Glomerular visceral epithelial cell (primary cell): ENCODE results near the gene RALGAPA1.
"Not testable (repeated sequence)": the region's sequence is repeated elsewhere in the genome, so short reads cannot be mapped to it uniquely, and the experiment has no call there.

Experiments used
- DNase-seq: peaks from one replicate; pipeline ENCODE4 v3.0.0-alpha.2; 2016; ENCODE audit errors: extremely low spot score

The RALGAPA1 gene

DNA sequence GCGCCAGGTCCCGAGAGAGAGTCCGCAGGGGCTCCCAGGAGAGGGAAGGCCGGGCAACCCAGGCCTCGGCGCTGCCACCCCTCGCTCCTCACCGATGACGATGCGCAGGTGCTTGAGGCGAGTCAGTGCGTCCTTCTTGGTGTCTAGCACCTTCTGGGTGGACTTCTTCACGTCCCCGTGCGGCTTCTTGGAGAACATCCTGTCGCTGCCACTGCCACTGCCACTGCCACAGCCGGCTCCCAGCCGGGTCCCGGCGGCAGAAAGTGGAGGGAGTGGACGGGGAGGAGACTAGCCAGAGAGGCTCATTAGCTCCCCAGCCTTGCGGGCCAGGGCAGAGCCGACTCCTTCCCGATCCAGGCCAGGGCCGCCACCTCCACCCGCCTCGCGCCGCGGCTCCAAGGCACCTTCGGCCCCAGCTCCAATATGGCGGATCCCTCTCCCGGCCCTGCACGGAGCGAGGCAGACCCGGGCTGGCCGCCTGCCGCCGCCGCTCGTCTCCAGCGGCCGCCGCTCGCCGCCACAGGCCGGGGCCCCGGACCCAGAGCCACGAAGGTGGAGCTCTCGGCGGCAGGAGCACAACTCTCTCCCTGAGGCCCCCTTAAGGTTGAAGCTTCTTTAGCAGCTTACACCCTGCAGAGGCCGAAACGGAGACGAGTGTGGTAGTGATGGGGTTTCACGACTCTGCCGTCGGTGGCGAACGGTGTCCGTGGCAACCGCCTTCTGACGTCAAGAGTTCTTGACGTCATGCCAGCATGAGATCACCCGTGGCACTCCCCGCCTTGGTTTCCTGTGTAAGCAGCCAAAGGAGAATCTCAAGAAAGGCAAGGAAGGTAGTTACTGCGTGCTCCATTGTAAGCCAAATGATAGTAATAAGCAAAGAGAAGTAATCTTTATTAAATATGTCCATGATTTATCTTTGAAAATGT lies at the start of gene RALGAPA1:
Gene RALGAPA1 (minus strand): TSS at position 658 of the 926 bp plus-strand sequence. CDS start 460 bp downstream, at position 198.
- peak; percentile 96 for DNase-seq

DNA sequence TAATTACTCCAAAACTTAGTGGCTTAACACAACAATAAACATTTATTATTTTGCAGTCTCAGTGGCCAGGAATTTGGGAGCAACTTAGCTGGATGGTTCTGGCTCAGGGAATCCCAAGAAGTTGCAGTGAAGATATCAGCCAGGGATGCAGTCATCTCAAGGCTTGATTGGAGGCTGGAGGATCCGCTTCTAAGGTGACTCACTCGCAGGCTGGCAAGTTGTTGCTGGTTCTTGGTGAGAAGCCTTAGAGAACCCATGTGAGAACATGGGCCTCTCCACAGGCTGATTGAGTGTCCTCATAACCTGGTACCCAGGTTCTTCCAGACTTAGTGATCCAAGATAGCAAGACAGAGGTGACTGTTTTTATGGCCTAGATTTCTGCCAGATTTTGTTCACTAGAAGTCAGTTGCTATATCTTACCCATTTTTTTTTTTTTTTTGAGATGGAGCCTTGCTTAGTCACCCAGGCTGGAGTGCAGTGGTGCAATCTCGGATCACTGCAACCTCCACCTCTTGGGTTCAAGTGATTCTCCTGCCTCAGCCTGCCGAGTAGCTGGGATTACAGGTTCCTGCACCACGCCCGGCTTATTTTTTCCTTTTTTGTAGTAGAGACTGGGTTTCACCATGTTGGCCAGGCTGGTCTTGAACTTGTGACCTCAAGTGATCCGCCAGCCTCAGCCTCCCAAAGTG lies 49.6 kb upstream of the RALGAPA1 start:
- peak; percentile 24 for DNase-seq

DNA sequence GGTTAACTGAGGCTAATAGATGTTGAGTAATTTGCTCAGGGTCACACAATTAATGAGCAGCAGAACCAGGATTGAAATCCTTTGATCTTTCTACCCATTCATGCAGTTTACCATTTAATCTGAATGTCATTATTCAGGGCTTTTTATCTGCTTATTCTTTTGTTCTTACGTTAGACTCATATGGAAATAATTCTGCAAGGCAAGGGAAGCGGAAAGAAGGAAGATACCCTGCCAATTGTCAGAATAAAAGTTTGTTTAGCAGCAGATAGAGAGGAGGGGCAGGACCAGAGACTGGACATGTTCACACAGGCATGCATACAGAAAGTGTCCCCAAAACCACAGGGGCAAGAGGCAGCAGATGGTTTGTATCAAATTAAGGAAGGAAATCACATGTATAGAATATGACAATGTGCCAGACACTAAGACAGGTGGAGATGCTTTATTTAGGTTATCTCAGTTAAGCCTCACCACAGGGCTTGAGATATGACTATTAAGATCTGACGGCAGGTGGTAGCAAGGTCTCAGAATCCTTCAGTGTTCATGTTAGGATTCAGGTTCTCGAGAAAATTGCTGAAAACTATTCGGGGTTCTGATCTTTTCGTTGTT lies 46.9 kb upstream of the RALGAPA1 start:
- DNase-seq: no peak

DNA sequence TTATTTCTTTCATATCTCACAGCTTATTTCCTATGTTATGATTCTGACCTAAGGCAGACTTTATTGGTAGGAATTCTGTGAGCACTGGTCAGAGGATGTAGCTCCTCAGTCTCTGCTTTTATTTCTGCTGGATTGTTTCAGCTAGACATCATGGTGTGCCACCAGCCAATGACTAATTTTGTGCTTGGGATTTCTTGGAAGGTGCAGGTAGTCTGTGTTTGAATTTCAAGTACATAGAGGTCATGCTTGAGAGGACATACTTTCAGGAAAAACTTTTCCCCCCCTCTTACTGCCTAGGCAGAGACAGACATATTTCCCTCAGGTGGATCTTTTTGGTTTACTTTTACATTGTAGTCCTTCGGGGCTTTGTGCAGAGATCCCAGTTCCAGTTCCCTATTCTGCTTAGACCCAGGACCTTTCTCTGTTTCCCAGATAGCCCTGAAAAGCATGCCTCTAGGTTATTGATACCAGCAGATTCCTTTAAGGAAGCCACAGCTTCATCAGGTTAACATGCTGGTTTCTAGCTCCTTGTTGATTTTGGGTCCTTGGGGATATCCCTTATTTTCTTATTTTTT lies 45.7 kb upstream of the RALGAPA1 start:
- DNase-seq: peak; percentile 1

DNA sequence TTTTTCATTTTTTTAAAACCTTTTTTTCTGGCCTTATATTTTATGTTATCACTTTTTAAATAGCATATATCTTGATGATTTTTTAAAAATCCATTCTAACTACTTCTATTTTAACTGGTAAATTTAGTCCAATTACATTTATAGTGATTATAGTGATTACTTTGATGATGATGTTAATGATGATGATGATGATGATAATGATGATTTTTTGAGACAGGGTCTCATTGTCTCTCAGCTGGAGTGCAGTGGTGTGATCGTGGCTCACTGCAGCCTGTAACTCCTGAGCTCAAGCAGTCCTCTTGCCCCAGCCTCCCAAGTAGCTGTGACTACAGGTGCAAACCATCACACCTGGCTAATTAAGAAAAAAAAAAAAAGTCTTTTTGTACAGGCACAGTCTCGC lies 44.1 kb upstream of the RALGAPA1 start:
- DNase-seq: no peak

DNA sequence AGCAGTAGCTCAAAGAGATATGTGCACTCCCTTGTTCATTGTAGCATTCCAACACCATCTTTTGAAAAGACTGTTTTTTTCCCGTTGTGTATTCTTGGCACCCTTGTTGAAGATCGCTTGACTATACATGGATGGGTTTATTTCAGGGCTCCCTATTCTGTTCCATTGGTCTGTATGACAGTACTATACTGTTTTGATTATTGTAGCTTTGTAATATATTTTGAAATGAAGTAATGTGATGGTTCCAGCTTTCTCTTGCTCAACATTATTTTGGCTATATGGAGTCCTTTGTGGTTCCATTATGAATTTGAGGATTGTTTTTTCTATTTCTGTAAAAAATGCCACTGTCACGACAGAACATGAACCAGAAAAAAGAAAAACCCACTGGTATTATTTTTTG lies 42.7 kb upstream of the RALGAPA1 start:
- DNase-seq: no peak

DNA sequence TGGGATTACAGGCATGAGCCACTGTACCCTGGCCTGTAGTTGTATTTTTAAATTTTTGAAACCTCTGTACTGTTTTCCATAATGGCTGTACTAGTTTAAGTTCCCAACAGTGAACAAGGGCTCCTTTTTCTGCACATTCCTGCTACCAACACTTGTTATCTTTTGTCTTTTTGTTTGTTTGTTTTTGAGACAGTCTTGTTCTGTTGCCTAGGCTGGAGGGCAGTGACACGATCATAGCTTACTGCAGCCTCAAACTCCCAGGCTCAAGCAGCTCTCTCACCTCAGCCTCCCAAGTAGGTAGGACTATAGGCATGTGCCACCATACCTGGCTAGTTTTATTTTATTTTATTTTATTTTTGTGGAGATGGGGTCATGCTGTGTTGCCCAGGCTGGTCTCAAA lies 40.0 kb upstream of the RALGAPA1 start:
- no peak for DNase-seq

DNA sequence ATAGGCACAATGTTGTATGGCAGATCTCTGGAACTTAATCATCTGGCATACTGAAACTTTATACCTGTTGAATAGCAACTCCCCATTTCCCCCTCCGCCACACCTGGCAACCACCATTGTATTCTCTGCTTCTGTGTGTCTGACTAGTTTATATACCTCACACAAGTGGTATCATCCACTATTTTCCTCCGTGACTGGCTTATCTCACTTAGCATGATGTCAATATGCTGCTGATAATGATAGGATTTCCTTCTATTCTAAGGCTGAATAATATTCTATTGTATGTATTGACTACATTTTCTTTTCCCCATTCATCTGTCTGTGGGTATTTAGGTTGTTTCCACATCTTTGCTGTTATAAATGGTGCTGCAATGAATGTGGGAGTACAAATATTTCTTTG lies 38.5 kb upstream of the RALGAPA1 start:
- no peak for DNase-seq

DNA sequence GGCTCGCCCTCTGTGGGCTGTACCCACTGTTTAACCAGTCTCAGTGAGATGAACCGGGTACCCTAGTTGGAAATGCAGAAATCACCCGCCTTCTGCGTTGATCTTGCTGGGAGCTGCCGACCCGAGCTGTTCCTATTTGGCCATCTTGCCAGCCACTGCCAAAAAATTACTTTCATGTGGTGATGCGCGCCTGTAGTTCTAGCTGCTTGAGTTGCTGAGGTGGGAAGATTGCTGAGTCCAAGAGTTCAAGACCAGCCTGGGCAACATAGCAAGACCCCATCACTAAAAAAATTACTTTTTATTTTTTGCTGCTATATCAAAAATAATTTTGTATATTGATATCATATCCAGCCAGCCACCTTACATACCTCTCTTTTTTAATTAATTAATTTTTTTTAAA lies 35.4 kb upstream of the RALGAPA1 start:
- no peak for DNase-seq

DNA sequence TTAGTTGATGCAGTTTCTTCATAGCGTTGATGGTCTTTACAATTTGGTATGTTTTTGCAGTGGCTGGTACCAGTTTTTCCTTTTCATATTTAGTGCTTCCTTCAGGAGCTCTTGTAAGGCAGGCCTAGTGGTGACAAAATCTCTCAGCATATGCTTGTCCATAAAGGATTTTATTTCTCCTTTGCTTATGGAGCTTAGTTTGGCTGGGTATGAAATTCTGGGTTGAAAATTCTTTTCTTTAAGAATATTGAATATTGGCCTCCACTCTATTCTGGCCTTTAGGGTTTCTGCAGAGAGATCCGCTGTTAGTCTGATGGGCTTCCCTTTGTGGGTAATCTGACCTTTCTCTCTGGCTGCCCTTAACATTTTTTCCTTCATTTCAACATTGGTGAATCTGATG lies 33.1 kb upstream of the RALGAPA1 start:
- not testable (repeated sequence) for DNase-seq

DNA sequence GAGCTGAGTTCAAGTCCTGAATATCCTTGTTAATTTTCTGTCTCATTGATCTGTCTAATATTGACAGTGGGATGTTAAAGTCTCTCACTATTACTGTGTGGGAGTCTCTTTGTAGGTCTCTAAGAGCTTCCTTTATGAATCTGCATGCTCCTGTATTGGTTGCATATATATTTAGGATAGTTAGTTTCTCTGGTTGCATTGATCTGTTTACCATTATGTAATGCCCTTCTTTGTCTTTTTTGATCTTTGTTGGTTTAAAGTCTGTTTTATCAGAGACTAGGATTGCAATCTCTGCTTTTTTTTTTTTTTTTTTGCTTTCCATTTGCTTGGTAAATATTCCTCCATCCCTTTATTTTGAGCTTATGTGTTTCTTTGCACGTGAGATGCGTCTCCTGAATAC lies 32.6 kb upstream of the RALGAPA1 start:
- not testable (repeated sequence) for DNase-seq

DNA sequence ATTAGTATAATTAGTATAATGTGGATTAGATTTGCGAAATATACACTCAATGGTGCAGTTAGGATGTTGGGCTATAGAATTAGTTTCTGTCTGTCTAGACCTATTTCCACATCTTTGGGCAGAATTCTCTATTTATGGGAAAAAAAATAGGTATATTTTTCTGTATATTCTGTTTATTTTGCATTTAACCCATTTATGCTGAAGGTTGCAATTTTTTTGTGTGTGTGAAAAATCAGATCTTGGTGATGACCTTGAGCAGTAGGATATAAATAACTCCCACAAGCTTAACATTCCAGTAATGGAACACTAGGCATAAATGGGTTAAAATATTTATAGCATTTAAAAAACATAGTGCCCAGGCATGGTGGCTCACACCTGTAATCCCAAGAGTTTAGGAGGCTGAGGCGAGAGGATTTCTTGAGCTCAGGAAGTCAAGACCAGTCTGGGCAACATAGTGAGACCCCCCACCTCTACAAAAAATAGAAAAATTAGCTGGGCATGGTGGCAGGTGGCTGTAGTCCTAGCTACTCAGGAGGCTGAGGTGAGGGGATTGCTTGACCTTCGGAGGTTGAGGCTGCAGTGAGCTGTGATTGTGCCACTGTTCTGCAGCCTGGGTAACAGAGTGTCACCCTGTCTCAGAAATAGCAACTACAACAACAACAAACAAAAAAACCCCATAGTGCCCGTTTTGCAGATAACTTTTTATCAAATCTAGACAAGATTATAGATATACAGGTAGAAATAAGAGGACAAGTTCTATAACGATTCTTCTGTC lies 26.3 kb upstream of the RALGAPA1 start:
- no peak for DNase-seq

DNA sequence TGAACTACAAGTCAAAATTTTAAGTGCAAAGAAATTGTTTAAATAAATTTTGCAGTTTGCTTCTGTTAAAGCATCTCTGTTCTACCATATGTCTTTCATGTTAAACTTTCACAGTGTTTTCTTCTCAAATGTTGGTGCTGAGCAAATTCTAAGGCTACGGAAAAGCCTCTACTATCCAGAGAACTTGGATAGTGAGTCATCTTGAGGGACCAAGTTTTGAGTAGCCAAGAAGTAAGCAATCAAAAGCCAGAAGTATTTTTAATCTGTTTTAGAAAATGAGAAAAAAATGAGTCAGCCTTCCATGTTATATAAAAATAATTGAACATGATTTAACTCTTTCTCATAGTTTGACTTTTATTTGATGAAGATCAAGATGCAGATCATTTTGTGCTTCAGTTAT lies 20.4 kb upstream of the RALGAPA1 start:
- no peak for DNase-seq

DNA sequence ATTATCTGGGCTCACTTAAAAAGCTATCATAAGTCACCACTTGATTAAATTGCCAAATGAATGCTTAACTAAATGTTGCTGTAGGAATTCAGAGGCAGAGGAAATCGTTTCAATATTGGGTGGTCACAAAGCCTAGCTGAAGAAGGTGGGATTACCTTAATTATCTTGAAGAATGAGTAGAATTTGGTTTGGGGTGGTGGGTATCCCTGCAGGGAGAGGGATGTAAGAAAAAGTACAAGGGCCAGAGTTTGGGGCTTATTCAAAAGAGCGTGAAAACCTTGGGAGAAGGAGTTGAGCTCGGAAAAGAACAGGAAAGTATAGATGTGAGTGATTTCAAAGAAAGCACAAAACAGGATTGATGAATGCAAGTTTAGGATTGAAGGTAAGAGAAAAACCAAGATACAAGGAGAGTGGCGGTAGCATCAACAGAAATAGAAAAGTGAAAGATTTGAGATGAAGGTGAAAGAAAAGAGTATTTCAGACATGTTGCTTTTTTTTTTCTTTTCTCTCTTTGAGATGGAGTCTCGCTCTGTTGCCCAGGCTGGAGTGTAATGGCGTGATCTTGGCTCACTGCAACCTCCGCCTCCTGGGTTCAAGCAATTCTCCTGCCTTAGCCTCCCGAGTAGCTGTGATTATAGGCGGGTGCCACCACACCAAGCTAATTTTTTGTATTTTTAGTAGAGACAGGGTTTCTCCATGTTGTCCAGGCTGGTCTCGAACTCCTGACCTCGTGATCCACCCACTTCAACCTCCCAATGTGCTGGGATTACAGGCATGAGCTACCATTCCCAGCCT lies 18.8 kb upstream of the RALGAPA1 start:
- no peak for DNase-seq

DNA sequence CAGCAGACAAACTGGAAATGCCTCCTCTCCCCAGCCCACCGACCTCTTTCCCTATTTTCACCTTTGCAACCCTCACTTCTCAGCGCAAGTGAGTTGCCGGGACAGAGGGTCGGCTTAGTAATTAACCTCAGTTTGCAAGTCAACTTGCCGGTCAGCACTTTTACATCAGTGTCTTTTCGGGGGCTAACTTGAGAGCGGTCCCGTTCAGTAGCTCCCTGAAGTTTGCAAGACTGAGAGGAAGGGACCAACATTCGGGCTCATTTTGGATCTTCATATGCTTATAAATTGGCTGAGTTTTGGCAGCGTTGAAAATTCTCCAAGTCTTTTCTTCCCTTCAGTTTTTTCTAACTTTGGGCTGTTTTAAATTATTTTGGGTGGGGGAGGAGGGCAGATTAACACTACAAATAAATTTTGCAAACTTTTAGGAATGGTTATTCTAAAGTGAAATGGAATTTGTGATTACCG lies 17.9 kb upstream of the RALGAPA1 start:
- no peak for DNase-seq

DNA sequence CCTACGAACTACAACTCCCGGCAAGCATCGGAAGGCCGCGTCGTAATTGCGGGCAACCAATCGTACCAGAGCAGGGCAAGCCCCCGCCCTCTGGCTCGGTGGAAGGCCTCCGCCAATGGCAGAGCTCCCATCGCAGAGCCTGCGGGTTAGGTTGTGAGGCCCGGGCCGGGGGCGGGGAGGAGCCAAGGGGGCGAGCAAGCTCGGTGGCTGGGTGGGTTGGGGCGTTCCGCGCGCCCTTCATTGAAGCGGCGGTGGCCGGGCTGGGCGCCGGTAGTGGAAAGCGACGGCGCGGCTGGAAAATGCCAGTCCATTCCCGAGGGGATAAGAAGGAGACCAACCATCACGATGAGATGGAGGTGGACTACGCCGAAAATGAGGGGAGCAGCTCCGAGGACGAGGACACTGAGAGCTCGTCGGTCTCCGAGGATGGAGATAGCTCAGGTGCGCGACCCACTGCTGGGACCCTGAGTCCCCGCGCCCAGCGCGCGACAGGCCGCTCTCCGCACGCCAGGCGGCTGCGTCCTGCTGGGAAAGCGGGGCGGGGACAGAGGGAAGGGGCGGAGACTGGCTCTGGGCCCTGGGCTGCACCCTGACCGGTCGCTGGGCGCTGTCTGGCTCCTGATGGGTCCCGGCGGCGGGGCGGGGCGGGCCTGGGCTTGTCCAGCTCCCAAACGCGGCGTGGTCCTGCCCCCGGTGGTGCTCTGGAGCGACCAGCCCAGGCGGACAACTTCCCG lies 17.3 kb upstream of the RALGAPA1 start, which contains the start of gene BRMS1L:
Gene BRMS1L (plus strand): TSS at position 121 of the 734 bp plus-strand sequence. CDS start 179 bp downstream, at position 300.
- peak; percentile 99 for DNase-seq

DNA sequence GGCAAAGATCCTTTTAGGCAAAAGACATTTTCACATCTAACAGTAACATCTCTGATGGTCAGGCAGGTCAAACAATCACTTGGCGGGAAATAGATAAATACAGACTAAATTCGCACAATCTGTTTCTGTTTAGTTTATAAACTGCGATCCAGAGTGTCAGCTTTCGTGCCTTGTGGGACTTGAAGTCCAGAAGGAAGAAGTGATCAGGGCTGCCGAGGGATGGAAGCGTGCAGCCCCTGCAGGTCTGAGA lies 16.8 kb upstream of the RALGAPA1 start:
- no peak for DNase-seq

DNA sequence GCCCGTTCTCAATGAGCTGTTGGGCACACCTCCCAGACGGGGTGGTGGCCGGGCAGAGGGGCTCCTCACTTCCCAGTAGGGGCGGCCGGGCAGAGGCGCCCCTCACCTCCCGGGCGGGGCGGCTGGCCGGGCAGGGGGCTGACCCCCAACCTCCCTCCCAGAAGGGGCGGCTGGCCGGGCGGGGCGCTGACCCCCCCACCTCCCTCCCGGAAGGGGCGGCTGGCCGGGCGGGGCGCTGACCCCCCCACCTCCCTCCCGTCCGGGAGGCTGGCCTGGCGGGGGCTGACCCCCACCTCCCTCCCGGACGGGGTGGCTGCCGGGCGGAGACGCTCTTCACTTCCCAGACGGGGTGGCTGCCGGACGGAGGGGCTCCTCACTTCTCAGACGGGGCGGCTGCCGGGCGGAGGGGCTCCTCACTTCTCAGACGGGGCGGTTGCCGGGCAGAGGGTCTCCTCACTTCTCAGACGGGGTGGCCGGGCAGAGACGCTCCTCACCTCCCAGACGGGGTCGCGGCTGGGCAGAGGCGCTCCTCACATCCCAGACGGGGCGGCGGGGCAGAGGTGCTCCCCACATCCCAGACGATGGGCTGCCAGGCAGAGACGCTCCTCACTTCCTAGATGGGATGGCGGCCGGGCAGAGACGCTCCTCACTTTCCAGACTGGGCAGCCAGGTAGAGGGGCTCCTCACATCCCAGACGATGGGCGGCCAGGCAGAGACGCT lies 15.5 kb upstream of the RALGAPA1 start:
- not testable (repeated sequence) for DNase-seq

DNA sequence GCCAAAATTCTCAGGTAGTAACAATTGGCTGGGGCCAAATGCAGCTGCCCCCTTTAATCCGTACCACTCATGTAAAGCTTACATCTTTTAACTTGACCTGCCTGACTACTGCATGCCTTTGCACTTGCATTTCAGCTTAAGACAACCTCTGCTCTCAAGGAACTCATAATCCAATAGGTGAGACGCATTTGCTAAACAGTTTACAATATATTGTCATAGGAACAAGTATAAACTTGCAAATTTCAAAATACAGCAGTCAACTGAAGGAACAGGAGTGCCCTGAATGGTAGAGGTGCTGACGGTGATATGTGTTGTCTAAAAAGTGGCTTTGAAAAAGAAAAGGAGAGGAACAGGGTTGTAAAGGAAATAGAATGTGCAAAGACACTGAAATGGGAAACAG lies 13.4 kb upstream of the RALGAPA1 start:
- DNase-seq: no peak
